ENCODE measurements around the gene TNRC6C. TPM values are rescaled to one million over a fixed set of nuclear protein-coding genes. Genes with fewer than 3 reads are reported as not detected.
A peak's percentile ranks its signal among the peaks of the same experiment; 100 is the strongest.

TNRC6C gene
- total and polyA plus RNA-seq, 9 of the 15 experiments (the other 6 are each of a cell fraction or from before 2014, with no cell fraction given): 0.20 to 4.9 (median 2.3) TPM

DNA sequence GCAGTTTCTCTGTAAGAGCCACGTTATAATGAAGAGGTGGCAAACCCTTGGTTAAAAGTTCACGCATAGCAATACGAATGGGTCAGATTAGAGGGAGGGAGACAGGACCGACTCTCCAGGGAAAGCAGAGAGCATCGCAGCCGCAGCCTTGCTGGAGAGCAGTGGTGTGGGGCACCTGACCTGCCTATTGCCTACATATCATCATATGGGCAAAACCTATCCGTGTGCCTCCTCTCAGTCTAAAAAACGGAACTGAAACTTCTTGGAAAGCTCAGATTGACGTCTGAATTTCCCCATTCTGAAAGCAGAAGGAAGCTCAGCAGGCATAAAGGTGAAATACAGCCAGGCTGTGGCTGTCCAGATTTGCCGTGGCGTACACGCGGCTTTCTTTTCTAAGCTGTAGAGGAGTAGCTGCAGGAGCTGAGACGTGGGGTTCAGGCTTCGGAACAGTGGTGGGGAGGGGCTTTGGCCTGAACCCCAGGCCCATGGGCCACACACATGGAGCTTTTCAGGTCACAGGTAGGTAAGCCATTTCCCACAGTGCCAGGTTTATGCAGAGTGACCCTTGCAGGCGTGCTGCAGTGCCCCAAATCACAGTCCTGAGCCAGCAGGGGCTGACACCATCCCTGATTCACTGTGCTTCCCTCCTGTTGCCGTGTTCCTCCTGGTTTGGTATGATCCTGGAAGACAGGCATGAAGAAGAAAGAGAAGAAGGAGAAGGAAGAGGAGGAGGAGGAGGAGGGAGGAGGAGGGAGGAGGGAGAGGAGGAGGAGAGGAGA is 41.6 kb upstream of the TNRC6C start:
- Histone ChIP-seq H3K9me1 (ENCODE audit: control insufficient read depth, insufficient read depth, low read length) (no peaks in the 10 kb centered on the region), H3K27ac (ENCODE audit: extremely low read depth, low read depth, low read length) (no peak overlapping the region)
- no peak for ATAC-seq

DNA sequence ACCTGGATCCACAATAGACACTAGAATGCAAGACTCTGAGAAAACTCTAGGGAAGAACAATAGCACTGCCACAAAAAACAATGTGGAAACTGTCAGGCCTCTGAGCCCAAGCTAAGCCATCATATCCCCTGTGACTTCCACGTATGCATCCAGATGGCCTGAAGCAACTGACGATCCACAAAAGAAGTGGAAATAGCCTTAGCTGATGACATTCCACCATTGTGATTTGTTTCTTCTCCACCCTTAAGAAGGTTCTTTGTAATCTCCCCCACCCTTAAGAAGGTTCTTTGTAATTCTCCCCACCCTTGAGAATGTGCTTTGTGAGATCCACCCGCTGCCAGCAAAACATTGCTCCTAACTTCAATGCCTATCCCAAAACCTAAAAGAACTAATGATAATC is 39.2 kb upstream of the TNRC6C start:
- POLR2A ChIA-PET: no interaction called here
- H3K27ac ChIP-seq (ENCODE audit: extremely low read depth, low read depth, low read length): no peak overlapping the region
- no peaks in the 10 kb centered on the region for H3K36me3 ChIP-seq (ENCODE audit: control insufficient read depth, insufficient read depth, low read length)
- intact Hi-C loops (cut with micrococcal nuclease): loop anchor here (10.0 kb wide), 1 partner anchor 96 kb away; no protein-coding TSS in a partner anchor
- BruUV-seq (replicated peaks): no TSS peak
- H3K9me3 ChIP-seq (replicated peaks; ENCODE audit: control insufficient read depth, insufficient read depth, low read depth, low read length): peaks cover 3% of the 10 kb centered on the region; the same call in 1 of the 2 replicates
- FAIRE-seq (no peak), DNase-seq (ENCODE audit: extremely low read depth in 1 of 4, low spot score in 3 of 4) (no peak), ATAC-seq (no peak)
- no peak overlapping the region for H3K9ac ChIP-seq (ENCODE audit: insufficient read depth in 1 of 2, low read depth in 2 of 2, low read length in 2 of 2)
- CTCF ChIA-PET (ENCODE audit: low intra/inter-chr PET ratio): no interaction called here
- no peaks in the 10 kb centered on the region for H3K9me1 ChIP-seq (ENCODE audit: control insufficient read depth, insufficient read depth, low read length)
- no peak overlapping the region for H3K4me2 ChIP-seq (ENCODE audit: insufficient read depth, low read length)
- in situ Hi-C loops (cut with MboI): no loop called here
- WGBS (ENCODE audit: insufficient coverage, low coverage, missing lambda C conversion rate): 12% methylated on average over 3 of the region's 3 CpGs
- no peak overlapping the region for H3K4me3 ChIP-seq
- no peak overlapping the region for H2AFZ ChIP-seq (ENCODE audit: low read depth, low read length)
- TF ChIP-seq RBBP5 (IDR thresholded peaks at IDR 0.05; ENCODE audit: borderline replicate concordance, insufficient read depth, low read length, poor library complexity, severe bottlenecking) (no peak), EHMT2 (IDR thresholded peaks at IDR 0.05) (no peak)
- H4K20me1 ChIP-seq (replicated peaks; ENCODE audit: control insufficient read depth, insufficient read depth, low read length): no peaks in the 10 kb centered on the region; the same call in 1 of the 2 replicates
- H3K79me2 ChIP-seq (ENCODE audit: control insufficient read depth, insufficient read depth, low read length): no peaks in the 10 kb centered on the region
- peaks cover 29 to 64% of the 10 kb centered on the region in 2 experiments for H3K27me3 ChIP-seq (ENCODE audit: control insufficient read depth in 2 of 2, insufficient read depth in 2 of 2, low read length in 2 of 2)
- H3K4me1 ChIP-seq (replicated peaks in 1 of 2; ENCODE audit: control insufficient read depth in 2 of 2, insufficient read depth in 2 of 2, low read length in 2 of 2): no peaks in the 10 kb centered on the region

More for the DNA sequence above, 41.6 kb upstream of the TNRC6C start:
- ChIA-PET POLR2A (interaction anchor here (0.6 kb wide), 1 partner anchor 845 kb away, joined by 3 read pairs; no protein-coding TSS in a partner anchor), CTCF (ENCODE audit: low intra/inter-chr PET ratio) (interaction anchor here (0.7 kb wide), 1 partner anchor 12 kb away, joined by 3 read pairs; no protein-coding TSS in a partner anchor)
- WGBS (ENCODE audit: insufficient coverage, low coverage, missing lambda C conversion rate): under 1% methylated on average over 17 of the region's 17 CpGs
- Histone ChIP-seq H3K4me2 (ENCODE audit: insufficient read depth, low read length) (no peak overlapping the region), H3K9me3 (replicated peaks; ENCODE audit: control insufficient read depth, insufficient read depth, low read depth, low read length) (peaks cover 3% of the 10 kb centered on the region; the same call in 1 of the 2 replicates), H2AFZ (ENCODE audit: low read depth, low read length) (no peak overlapping the region), H3K4me1 (replicated peaks in 1 of 2; ENCODE audit: control insufficient read depth in 2 of 2, insufficient read depth in 2 of 2, low read length in 2 of 2) (no peaks in the 10 kb centered on the region), H3K36me3 (ENCODE audit: control insufficient read depth, insufficient read depth, low read length) (no peaks in the 10 kb centered on the region), H3K4me3 (no peak overlapping the region), H3K9ac (ENCODE audit: insufficient read depth in 1 of 2, low read depth in 2 of 2, low read length in 2 of 2) (no peak overlapping the region), H3K27me3 (ENCODE audit: control insufficient read depth in 2 of 2, insufficient read depth in 2 of 2, low read length in 2 of 2) (peaks cover 30 to 54% of the 10 kb centered on the region in 2 experiments), H3K79me2 (ENCODE audit: control insufficient read depth, insufficient read depth, low read length) (no peaks in the 10 kb centered on the region), H4K20me1 (replicated peaks; ENCODE audit: control insufficient read depth, insufficient read depth, low read length) (no peaks in the 10 kb centered on the region)
- DNase-seq (ENCODE audit: extremely low read depth in 1 of 4, low spot score in 3 of 4) (no peak), FAIRE-seq (no peak)
- in situ Hi-C loops (cut with MboI): no loop called here
- TF ChIP-seq BACH1 (tag; IDR thresholded peaks at IDR 0.05) (no peak), SPI1 (IDR thresholded peaks at IDR 0.05; ENCODE audit: borderline replicate concordance, low read depth, low read length) (peak; percentile 49; the same call in 1 of the 2 replicates)
- intact Hi-C loops (cut with micrococcal nuclease): loop anchor here (10.0 kb wide), 1 partner anchor 98 kb away; no protein-coding TSS in a partner anchor
- BruUV-seq (replicated peaks): no TSS peak
